AG04450 (cell line): ENCODE results near the gene LZTS3. TPM values are rescaled to one million over a fixed set of nuclear protein-coding genes. Genes with fewer than 3 reads are reported as not detected.
"Not testable (repeated sequence)": the region's sequence is repeated elsewhere in the genome, so short reads cannot be mapped to it uniquely, and the experiment has no call there.

Experiments
- CTCF ChIA-PET: fragments of 300-600, 350-600 bp; formaldehyde crosslinking; extraction: SDS; loops from one replicate; lab custom pipeline; 2022; ENCODE audit warnings: antibody characterized with exemption, inconsistent platforms; lab: Charles Lee
- POLR2A ChIA-PET: fragments of 350-600 bp; formaldehyde crosslinking; extraction: SDS; loops from one replicate; lab custom pipeline; 2021; ENCODE audit warnings: antibody characterized with exemption, inconsistent platforms; lab: Yijun Ruan, JAX
- DNase-seq: peaks from one replicate; pipeline ENCODE4 v3.0.0-alpha.2; 2011; ENCODE audit warnings: low read depth, low spot score
- H3K27ac ChIP-seq: one replicate; pipeline ENCODE4 v1.5.1; 2012; ENCODE audit warnings: low read depth, low read length, control low read depth
- H3K27me3 ChIP-seq: one replicate; pipeline ENCODE4 v1.6.0; 2012; ENCODE audit warnings: low read length; ENCODE audit not compliant: control insufficient read depth, insufficient read depth
- H3K4me3 ChIP-seq: 2 replicates; pipeline ENCODE4 v1.5.1; 2011; ENCODE audit warnings: mild to moderate bottlenecking, low read depth, low read length, control low read depth
- H3K9me3 ChIP-seq: 2 replicates; pipeline ENCODE4 v1.5.1; 2012; ENCODE audit warnings: low read length; ENCODE audit not compliant: control insufficient read depth, insufficient read depth
- polyA minus RNA-seq: library from RNA; depleted of rRNA, polyadenylated mRNA; stranded (reverse); fragments of >200 nt; gene quantifications from 2 replicates; pipeline ENCODE4 v1.2.3, GENCODE V29; 2011; rRNA and poly(A)+ RNA removed
- polyA plus RNA-seq: library from polyadenylated mRNA; depleted of rRNA; stranded (reverse); fragments of >200 nt; gene quantifications from 2 replicates; pipeline ENCODE4 v1.2.3, GENCODE V29; 2011; rRNA removed
- TF ChIP-seq, protein P1 (sequence below): IDR thresholded peaks from 2 replicates; pipeline ENCODE4 v1.5.1; 2011; ENCODE audit warnings: low read depth, low read length, control low read depth, inconsistent platforms

Gene LZTS3
- polyA plus RNA-seq = 2.0 and 3.1 TPM in 2 replicates
- 2.5 and 2.9 TPM in 2 replicates for polyA minus RNA-seq

DNA sequence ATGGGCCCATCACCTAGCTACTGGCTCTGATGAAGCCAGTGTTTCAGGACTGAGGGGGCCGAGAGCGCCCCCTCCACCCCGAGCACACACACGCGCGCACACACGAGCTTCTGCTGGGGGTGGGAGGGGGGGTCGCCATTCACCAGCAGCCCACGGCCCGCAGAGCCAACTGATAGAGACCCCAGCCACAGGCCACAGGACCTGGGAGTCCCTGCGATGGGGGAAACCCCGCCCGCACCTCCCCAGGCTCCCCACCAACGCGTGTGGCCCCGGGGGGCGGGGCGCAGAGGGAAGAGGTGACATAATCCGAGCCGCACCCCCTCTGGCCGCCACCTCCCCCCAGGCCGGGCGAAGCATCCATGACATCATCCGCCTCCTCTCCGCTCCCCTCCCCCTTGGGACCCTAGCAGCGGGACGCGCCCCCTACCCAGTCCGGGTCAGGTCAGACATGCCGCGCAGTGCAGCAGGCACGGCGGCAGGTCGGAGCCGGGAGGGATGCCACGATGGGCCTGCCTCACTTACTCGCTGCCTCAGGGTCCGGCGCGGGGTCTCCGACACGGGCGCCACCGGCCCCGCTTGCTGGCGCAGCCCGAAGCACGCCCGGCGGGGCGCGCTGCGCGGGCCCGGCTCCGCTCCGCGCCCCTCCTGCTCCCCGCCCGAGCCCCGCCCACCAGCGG, at the start of gene LZTS3:
LZTS3 (minus strand) TSS at position 617 of the 677 bp plus-strand sequence. CDS start 6,386 bp downstream, outside the sequence.
- ChIA-PET POLR2A (no interaction called here), CTCF (interaction anchor here (1.5 kb wide), 1 partner anchor 14 kb away, joined by 6 read pairs; no protein-coding TSS in a partner anchor)
- TF ChIP-seq, protein P1, sequence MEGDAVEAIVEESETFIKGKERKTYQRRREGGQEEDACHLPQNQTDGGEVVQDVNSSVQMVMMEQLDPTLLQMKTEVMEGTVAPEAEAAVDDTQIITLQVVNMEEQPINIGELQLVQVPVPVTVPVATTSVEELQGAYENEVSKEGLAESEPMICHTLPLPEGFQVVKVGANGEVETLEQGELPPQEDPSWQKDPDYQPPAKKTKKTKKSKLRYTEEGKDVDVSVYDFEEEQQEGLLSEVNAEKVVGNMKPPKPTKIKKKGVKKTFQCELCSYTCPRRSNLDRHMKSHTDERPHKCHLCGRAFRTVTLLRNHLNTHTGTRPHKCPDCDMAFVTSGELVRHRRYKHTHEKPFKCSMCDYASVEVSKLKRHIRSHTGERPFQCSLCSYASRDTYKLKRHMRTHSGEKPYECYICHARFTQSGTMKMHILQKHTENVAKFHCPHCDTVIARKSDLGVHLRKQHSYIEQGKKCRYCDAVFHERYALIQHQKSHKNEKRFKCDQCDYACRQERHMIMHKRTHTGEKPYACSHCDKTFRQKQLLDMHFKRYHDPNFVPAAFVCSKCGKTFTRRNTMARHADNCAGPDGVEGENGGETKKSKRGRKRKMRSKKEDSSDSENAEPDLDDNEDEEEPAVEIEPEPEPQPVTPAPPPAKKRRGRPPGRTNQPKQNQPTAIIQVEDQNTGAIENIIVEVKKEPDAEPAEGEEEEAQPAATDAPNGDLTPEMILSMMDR = no peak
- H3K9me3 ChIP-seq = peaks cover 3% of the 10 kb centered on the region; the same call in 1 of the 2 replicates
- peak within 1 kb of the TSS; percentile 82 for H3K4me3 ChIP-seq
- DNase-seq = no peak
- H3K27ac ChIP-seq = peak within 1 kb of the TSS; percentile 11
- peaks cover 30% of the 10 kb centered on the region for H3K27me3 ChIP-seq

DNA sequence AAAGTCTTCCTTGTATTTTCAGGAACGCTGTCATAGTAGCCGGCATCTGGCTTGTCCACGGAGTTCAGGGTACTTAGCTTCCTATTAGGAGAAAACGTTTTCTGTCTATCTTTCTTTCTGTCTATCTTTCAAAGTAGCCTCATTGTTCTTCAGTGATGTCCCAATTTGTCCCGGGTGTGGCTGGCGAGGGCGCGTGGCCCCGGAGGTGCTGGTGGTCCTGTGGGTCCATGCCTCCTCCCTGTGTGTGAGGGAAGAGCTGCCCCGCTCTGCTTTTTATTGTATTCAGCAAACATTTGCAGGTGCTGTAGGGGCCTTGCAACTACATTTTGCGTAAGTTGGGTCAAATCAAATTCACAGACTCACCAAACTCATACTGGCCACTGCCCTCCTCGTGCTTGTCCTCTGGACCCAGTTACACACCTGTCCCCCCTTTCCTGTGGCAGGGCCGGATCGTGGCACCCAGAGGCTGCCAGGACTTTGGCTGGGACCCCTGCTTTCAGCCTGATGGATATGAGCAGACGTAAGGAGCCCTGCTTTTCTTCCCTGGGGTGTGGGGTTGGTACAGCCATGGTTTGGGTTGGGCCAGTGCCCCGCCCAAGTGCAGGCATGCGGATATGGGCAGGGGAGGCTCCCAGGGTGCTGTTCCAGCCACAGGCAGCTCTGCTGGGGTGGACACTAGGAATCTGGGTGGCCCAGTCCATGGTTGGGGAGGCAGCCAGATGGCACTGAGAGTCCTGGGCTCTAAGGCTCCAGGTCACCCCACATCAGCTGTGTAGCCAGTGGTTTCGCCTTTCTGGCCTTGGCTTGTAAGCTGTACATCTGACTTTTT, 48.3 kb upstream of the LZTS3 start:
- no peaks in the 10 kb centered on the region; the same call in 1 of the 2 replicates for H3K9me3 ChIP-seq
- H3K27me3 ChIP-seq = no peaks in the 10 kb centered on the region
- ChIA-PET POLR2A (no interaction called here), CTCF (no interaction called here)
- TF ChIP-seq, protein P1 = no peak
- H3K4me3 ChIP-seq = no peak overlapping the region
- H3K27ac ChIP-seq = no peak overlapping the region
- DNase-seq = no peak

DNA sequence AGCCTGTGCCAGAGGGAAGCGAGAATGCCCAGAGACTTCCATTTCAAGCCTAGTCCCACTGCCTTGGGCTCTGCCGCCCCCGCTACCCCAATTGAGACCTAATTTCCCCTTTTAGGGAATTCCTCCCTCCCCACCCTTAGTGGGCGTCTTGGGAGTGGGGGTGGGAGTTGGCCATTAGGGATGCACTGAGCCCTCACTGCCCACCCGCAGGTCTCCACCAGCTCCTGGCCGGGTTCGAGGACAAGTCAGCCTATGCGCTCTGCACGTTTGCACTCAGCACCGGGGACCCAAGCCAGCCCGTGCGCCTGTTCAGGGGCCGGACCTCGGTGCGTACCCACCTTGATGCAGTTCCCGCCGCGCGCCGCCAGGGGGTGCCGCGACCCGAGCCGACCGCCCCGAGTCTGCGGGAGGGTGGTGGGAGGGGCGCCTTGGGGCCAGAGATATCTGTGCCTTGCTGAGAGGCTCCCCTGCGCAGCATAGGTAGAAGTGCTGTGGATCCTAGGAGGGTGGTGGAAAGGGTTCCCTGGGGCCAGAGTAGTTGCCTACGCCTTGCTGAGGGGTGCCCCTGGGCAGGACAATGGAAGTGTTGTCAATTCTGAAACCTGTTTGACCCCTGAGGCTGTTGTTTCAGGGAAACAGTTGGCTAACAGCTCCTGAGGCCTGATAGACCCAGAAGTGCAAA, 45.1 kb upstream of the LZTS3 start:
- no peaks in the 10 kb centered on the region for H3K9me3 ChIP-seq
- POLR2A ChIA-PET = interaction anchor here (0.7 kb wide), 1 partner anchor 24 kb away, joined by 6 read pairs; no protein-coding TSS in a partner anchor
- H3K27ac ChIP-seq = no peak overlapping the region
- H3K27me3 ChIP-seq = no peaks in the 10 kb centered on the region
- CTCF ChIA-PET = interaction anchor here (0.5 to 2.6 kb wide), 26 partner anchors 9 to 183 kb away, joined by 3 to 22 read pairs (median 4); partner anchors contain the start of genes ITPA and SLC4A11
- H3K4me3 ChIP-seq = no peak overlapping the region
- DNase-seq = no peak
- TF ChIP-seq, protein P1 = peak; percentile 78

DNA sequence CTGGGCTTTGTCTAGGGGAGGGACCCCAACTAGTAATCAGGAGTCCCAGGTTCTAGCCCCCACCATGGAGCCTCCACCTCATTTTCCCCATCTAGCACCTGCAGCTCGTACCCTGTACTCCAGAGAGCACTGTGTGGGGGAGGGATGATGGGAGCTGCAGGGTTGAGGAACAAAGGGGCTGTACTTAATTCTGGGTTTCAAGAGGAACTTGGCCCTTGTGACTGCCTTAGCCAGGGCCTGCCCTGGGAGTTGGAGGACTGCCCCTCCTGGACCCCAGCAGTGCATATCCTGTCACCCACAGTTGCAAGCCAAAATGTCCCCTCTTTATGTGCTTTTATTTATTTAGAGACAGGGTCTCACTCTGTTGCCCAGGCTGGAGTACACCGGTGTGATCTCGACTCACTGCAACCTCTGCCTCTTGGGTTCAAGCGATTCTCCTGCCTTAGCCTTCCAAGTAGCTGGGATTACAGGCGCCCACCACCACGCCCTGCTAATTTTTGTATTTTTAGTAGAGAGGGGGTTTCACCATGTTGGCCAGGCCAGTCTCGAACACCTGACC, 42.1 kb upstream of the LZTS3 start:
- CTCF ChIA-PET, POLR2A ChIA-PET, H3K9me3 ChIP-seq, H3K27ac ChIP-seq, H3K27me3 ChIP-seq, H3K4me3 ChIP-seq, DNase-seq: not testable (repeated sequence)

DNA sequence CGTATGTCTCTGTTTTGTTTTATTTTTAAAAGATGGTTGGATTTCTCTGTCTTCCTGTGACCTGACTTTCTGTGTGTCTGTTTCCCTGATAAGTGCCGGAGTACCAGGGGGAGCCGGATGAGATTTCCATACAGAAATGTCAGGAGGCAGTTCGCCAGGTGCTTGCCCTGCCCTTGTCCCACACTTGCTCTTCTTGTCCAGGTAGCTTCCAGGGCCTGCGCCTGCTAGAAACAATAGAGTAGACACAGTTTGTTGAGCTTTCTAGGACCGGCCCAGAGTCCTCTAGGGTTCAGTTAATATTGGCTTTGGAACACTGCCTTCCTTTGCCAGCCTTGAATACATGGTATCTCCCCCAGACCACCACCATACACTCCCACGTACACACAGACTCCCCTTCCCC, 39.9 kb upstream of the LZTS3 start:
- TF ChIP-seq, protein P1 = no peak
- Histone ChIP-seq H3K27me3 (no peaks in the 10 kb centered on the region), H3K27ac (no peak overlapping the region), H3K4me3 (no peak overlapping the region), H3K9me3 (no peaks in the 10 kb centered on the region; the same call in 1 of the 2 replicates)
- DNase-seq = no peak
- POLR2A ChIA-PET = no interaction called here
- CTCF ChIA-PET = no interaction called here
